HepG2 (cell line): Measurements from ENCODE around the gene DCTN3. TPM values are rescaled to one million over a fixed set of nuclear protein-coding genes. Genes with fewer than 3 reads are reported as not detected.

Experiments
- AHDC1 ChIP-seq: sonication (generic); formaldehyde crosslinking; IDR thresholded peaks from 2 replicates; pipeline ENCODE4 v1.5.1; 2020; ENCODE audit warnings: mild to moderate bottlenecking, missing genetic modification reagents, borderline replicate concordance
- CC2D1A ChIP-seq: sonication (generic); formaldehyde crosslinking; IDR thresholded peaks from 2 replicates; pipeline ENCODE4 v1.8.1; 2023; ENCODE audit warnings: mild to moderate bottlenecking, missing genetic modification reagents
- GRHL1 ChIP-seq: sonication (generic); formaldehyde crosslinking; conservative IDR thresholded peaks from 2 replicates; pipeline ENCODE4 v1.8.0; 2022; ENCODE audit warnings: missing genetic modification reagents
- HOMEZ ChIP-seq: IDR thresholded peaks from 2 replicates; pipeline ENCODE4 v1.6.1; 2016; ENCODE audit warnings: low read depth
- MLX ChIP-seq: IDR thresholded peaks from 2 replicates; pipeline ENCODE4 v1.6.1; 2016
- POLR2AphosphoS5 ChIP-seq: IDR thresholded peaks from 2 replicates; pipeline ENCODE4 v1.6.1; 2012; ENCODE audit warnings: low read depth, low read length
- SAFB2 ChIP-seq: sonication (generic); formaldehyde crosslinking; IDR thresholded peaks from 2 replicates; pipeline ENCODE4 v1.5.1; 2020; ENCODE audit warnings: missing genetic modification reagents, low read depth, mild to moderate bottlenecking, borderline replicate concordance
- ZMYM3 ChIP-seq: sonication (generic); formaldehyde crosslinking; IDR thresholded peaks from 2 replicates; pipeline ENCODE4 v1.5.1; 2020; ENCODE audit warnings: mild to moderate bottlenecking, missing genetic modification reagents
- ZNF282 ChIP-seq: fragments of 450-650 bp; IDR thresholded peaks from 2 replicates; pipeline ENCODE4 v1.6.1; 2018; ENCODE audit not compliant: partially characterized antibody
- ZNF382 ChIP-seq: sonication (generic); formaldehyde crosslinking; IDR thresholded peaks from 2 replicates; pipeline ENCODE4 v1.5.0; 2020; ENCODE audit warnings: missing genetic modification reagents, mild to moderate bottlenecking, borderline replicate concordance
- ZNF687 ChIP-seq: sonication (generic); formaldehyde crosslinking; IDR thresholded peaks from 2 replicates; pipeline ENCODE4 v1.5.1; 2020; ENCODE audit warnings: mild to moderate bottlenecking, missing genetic modification reagents, moderate library complexity
- ZSCAN22 ChIP-seq: sonication (generic); formaldehyde crosslinking; IDR thresholded peaks from 2 replicates; pipeline ENCODE4 v1.4.0; 2020; ENCODE audit warnings: mild to moderate bottlenecking, missing genetic modification reagents
- polyA plus RNA-seq, 8 experiments: library from polyadenylated mRNA; depleted of rRNA in 3 of 8; stranded (reverse) in 7 of 8; unstranded in 1 of 8; fragments of >200 nt; fragmentation: Illumina TruSeq in 4 of 8; extraction: Trizol in 4 of 8; gene quantifications; 2 replicates each; pipeline versions ENCODE4 v1.2.1 to v1.2.3, GENCODE V29; 2011 to 2016; ENCODE audit warnings: low read depth in 4 of 8, missing spikeins in 1 of 8, mixed read lengths in 1 of 8; ENCODE audit not compliant: insufficient read depth in 1 of 8
- total RNA-seq, 5 experiments: library from RNA; depleted of rRNA; stranded (reverse); fragments of >200 nt; fragmentation: Illumina TruSeq; extraction: Trizol; gene quantifications; 2 replicates each; pipeline ENCODE4 v1.2.3, GENCODE V29; 2016; ENCODE audit warnings: low read depth in 1 of 5

The DCTN3 gene
- total and polyA plus RNA-seq, 2 of the 13 experiments (the other 11 are each of a cell fraction or from before 2014, with no cell fraction given), result 27.4 to 34.5 TPM

GRCh38 chr9:34642679-34643078 lies 22.4 kb upstream of the DCTN3 start (continued):
- no peak for TF ChIP-seq ZNF687 (CRISPR knock-in tag)
- TF ChIP-seq SAFB2 (CRISPR knock-in tag), result no peak
- TF ChIP-seq ZSCAN22 (CRISPR knock-in tag), result no peak
- TF ChIP-seq MLX (CRISPR knock-in tag), result no peak
- TF ChIP-seq GRHL1 (CRISPR knock-in tag), result no peak
- TF ChIP-seq ZMYM3 (CRISPR knock-in tag), result no peak
- no peak for TF ChIP-seq AHDC1 (CRISPR knock-in tag)
- TF ChIP-seq POLR2AphosphoS5, result no peak
- TF ChIP-seq ZNF382 (CRISPR knock-in tag), result no peak
- no peak for TF ChIP-seq CC2D1A (CRISPR knock-in tag)
- TF ChIP-seq ZNF282, result no peak
- no peak for TF ChIP-seq HOMEZ (CRISPR knock-in tag)
